ENCODE measurements around the gene MYO7A. TPM values are rescaled to one million over a fixed set of nuclear protein-coding genes. Genes with fewer than 3 reads are reported as not detected.

The MYO7A gene
- total and polyA plus RNA-seq, 2 experiments from 2014 or later = 9.8 to 10.1 TPM

GRCh38 chr11:77118086-77118485, 10.0 kb upstream of the MYO7A start:
- TF ChIP-seq EZH2 (IDR thresholded peaks at IDR 0.05; ENCODE audit: borderline replicate concordance) (no peak), EZH2phosphoT487 (IDR thresholded peaks at IDR 0.05; ENCODE audit: low read depth, severe bottlenecking, unreplicated experiment) (no peak)
- TF ChIP-seq, protein P1, sequence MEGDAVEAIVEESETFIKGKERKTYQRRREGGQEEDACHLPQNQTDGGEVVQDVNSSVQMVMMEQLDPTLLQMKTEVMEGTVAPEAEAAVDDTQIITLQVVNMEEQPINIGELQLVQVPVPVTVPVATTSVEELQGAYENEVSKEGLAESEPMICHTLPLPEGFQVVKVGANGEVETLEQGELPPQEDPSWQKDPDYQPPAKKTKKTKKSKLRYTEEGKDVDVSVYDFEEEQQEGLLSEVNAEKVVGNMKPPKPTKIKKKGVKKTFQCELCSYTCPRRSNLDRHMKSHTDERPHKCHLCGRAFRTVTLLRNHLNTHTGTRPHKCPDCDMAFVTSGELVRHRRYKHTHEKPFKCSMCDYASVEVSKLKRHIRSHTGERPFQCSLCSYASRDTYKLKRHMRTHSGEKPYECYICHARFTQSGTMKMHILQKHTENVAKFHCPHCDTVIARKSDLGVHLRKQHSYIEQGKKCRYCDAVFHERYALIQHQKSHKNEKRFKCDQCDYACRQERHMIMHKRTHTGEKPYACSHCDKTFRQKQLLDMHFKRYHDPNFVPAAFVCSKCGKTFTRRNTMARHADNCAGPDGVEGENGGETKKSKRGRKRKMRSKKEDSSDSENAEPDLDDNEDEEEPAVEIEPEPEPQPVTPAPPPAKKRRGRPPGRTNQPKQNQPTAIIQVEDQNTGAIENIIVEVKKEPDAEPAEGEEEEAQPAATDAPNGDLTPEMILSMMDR (IDR thresholded peaks at IDR 0.05; ENCODE audit: poor library complexity) = no peak
- no peak for DNase-seq (ENCODE audit: low spot score)
- Histone ChIP-seq H3K4me1 (ENCODE audit: insufficient read depth) (no peaks in the 10 kb centered on the region), H4K20me1 (ENCODE audit: insufficient read depth, poor library complexity, severe bottlenecking) (no peaks in the 10 kb centered on the region), H3K4me2 (no peak overlapping the region), H3K9me3 (ENCODE audit: low read depth) (no peaks in the 10 kb centered on the region), H3K27ac (no peak overlapping the region), H2AFZ (no peak overlapping the region), H3K27me3 (no peaks in the 10 kb centered on the region), H3K79me2 (no peaks in the 10 kb centered on the region), H3K9me2 (replicated peaks; ENCODE audit: insufficient read depth) (no peaks in the 10 kb centered on the region), H3K4me3 (no peak overlapping the region), H3K36me3 (replicated peaks; ENCODE audit: insufficient read depth, low read depth) (no peaks in the 10 kb centered on the region)
- WGBS (ENCODE audit: low lambda C conversion rate, missing lambda C conversion rate) = 93% methylated on average over 12 of the region's 17 CpGs

- Histone ChIP-seq H3K4me1 (ENCODE audit: insufficient read depth) (no peaks in the 10 kb centered on the region), H3K79me2 (no peaks in the 10 kb centered on the region), H3K9me2 (replicated peaks; ENCODE audit: insufficient read depth) (no peaks in the 10 kb centered on the region), H4K20me1 (ENCODE audit: insufficient read depth, poor library complexity, severe bottlenecking) (no peaks in the 10 kb centered on the region), H3K27ac (no peak overlapping the region), H3K4me3 (no peak overlapping the region), H3K36me3 (replicated peaks; ENCODE audit: insufficient read depth, low read depth) (no peaks in the 10 kb centered on the region), H3K27me3 (no peaks in the 10 kb centered on the region), H2AFZ (no peak overlapping the region), H3K4me2 (no peak overlapping the region), H3K9me3 (ENCODE audit: low read depth) (no peaks in the 10 kb centered on the region)
- no peak for DNase-seq (ENCODE audit: low spot score)
- WGBS (ENCODE audit: low lambda C conversion rate, missing lambda C conversion rate) = 93% methylated on average over 12 of the region's 12 CpGs
- TF ChIP-seq, protein P1 (IDR thresholded peaks at IDR 0.05; ENCODE audit: poor library complexity) = no peak
These were observed 9.1 kb upstream of the MYO7A start for GRCh38 chr11:77118971-77119370.

- H3K4me2 ChIP-seq = no peak overlapping the region
- no peaks in the 10 kb centered on the region for H3K36me3 ChIP-seq (replicated peaks; ENCODE audit: insufficient read depth, low read depth)
- no peaks in the 10 kb centered on the region for H3K9me3 ChIP-seq (ENCODE audit: low read depth)
- TF ChIP-seq EZH2phosphoT487 (IDR thresholded peaks at IDR 0.05; ENCODE audit: low read depth, severe bottlenecking, unreplicated experiment) = no peak
- TF ChIP-seq, protein P1 (IDR thresholded peaks at IDR 0.05; ENCODE audit: poor library complexity) = no peak
- TF ChIP-seq EZH2 (IDR thresholded peaks at IDR 0.05; ENCODE audit: borderline replicate concordance) = no peak
- no peak overlapping the region for H3K4me3 ChIP-seq
- H4K20me1 ChIP-seq (ENCODE audit: insufficient read depth, poor library complexity, severe bottlenecking) = no peaks in the 10 kb centered on the region
- no peak for DNase-seq (ENCODE audit: low spot score)
- 97% methylated on average over 9 of the region's 9 CpGs for WGBS (ENCODE audit: low lambda C conversion rate, missing lambda C conversion rate)
- no peak overlapping the region for H2AFZ ChIP-seq
- H3K4me1 ChIP-seq (ENCODE audit: insufficient read depth) = no peaks in the 10 kb centered on the region
- no peaks in the 10 kb centered on the region for H3K79me2 ChIP-seq
- no peaks in the 10 kb centered on the region for H3K27me3 ChIP-seq
- H3K9me2 ChIP-seq (replicated peaks; ENCODE audit: insufficient read depth) = no peaks in the 10 kb centered on the region
- H3K27ac ChIP-seq = no peak overlapping the region
These were observed 8.5 kb upstream of the MYO7A start for GRCh38 chr11:77119531-77119936.

DNA sequence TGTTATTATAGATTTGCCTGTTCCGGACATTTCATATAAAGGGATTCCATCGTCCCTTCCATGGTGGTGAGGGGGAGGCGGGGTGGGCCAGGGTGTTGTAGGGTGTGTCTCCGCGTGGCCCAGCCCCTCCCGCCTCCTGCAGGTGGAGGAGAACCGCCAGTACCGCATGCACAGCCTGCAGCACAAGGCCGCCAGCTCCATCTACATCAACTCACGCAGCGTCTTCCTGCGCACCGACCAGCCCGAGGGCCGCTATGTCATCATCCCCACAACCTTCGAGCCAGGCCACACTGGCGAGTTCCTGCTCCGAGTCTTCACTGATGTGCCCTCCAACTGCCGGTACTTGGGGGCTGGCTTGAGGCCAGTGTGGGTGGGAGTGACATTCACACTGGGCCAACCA, 7.5 kb upstream of the MYO7A start:
- Histone ChIP-seq H3K9me2 (replicated peaks; ENCODE audit: insufficient read depth) (no peaks in the 10 kb centered on the region), H3K27ac (no peak overlapping the region), H3K4me2 (no peak overlapping the region), H3K9me3 (ENCODE audit: low read depth) (no peaks in the 10 kb centered on the region), H3K27me3 (no peaks in the 10 kb centered on the region), H3K4me1 (ENCODE audit: insufficient read depth) (no peaks in the 10 kb centered on the region), H3K36me3 (replicated peaks; ENCODE audit: insufficient read depth, low read depth) (no peaks in the 10 kb centered on the region), H4K20me1 (ENCODE audit: insufficient read depth, poor library complexity, severe bottlenecking) (no peaks in the 10 kb centered on the region), H3K4me3 (no peak overlapping the region), H2AFZ (no peak overlapping the region), H3K79me2 (no peaks in the 10 kb centered on the region)
- 96% methylated on average over 16 of the region's 19 CpGs for WGBS (ENCODE audit: low lambda C conversion rate, missing lambda C conversion rate)
- no peak for DNase-seq (ENCODE audit: low spot score)
- TF ChIP-seq EZH2phosphoT487 (IDR thresholded peaks at IDR 0.05; ENCODE audit: low read depth, severe bottlenecking, unreplicated experiment) (no peak), EZH2 (IDR thresholded peaks at IDR 0.05; ENCODE audit: borderline replicate concordance) (no peak)
- TF ChIP-seq, protein P1 (IDR thresholded peaks at IDR 0.05; ENCODE audit: poor library complexity) = no peak

Measured in hepatocyte (in vitro differentiated cells).